ENCODE data around the gene DISC1.

GRCh38 chr1:231631717-231632116, 5.1 kb downstream of the DISC1 start:
- no peak for TF ChIP-seq CTCF (IDR thresholded peaks at IDR 0.05; ENCODE audit: low read depth, low read length)
- TF ChIP-seq POLR2A (IDR thresholded peaks at IDR 0.05; ENCODE audit: extremely low read depth, insufficient read length), result no peak
- no peak for TF ChIP-seq MYC (IDR thresholded peaks at IDR 0.05; ENCODE audit: low read depth, low read length)
- no peak for TF ChIP-seq MAX (IDR thresholded peaks at IDR 0.05; ENCODE audit: low read depth, low read length)

Data from NB4 (cell line).